Activated T-cell treated with anti-CD3 and anti-CD28 coated beads, Interleukin-2, amount 50 U/mL, for 24 hours (primary cell): Measurements from ENCODE around the gene ZBTB16.

Experiments used
- DNase-seq: peaks from one replicate; pipeline ENCODE4 v3.0.0-alpha.2; 2020
- H3K27ac Mint-ChIP-seq: 2 replicates; pipeline ENCODE4 v1.8.0; 2020; ENCODE audit warnings: mild to moderate bottlenecking, mixed read lengths
- H3K27me3 Mint-ChIP-seq: 2 replicates; pipeline ENCODE4 v1.8.0; 2020; ENCODE audit warnings: mixed read lengths
- H3K36me3 Mint-ChIP-seq: 2 replicates; pipeline ENCODE4 v1.8.0; 2020; ENCODE audit warnings: low read depth, mixed read lengths
- H3K4me1 Mint-ChIP-seq: 2 replicates; pipeline ENCODE4 v1.8.0; 2020; ENCODE audit warnings: low read depth, mixed read lengths
- H3K4me3 Mint-ChIP-seq: 2 replicates; pipeline ENCODE4 v1.8.0; 2020; ENCODE audit warnings: mild to moderate bottlenecking, moderate library complexity, mixed read lengths
- H3K9me3 Mint-ChIP-seq: 2 replicates; pipeline ENCODE4 v1.8.0; 2020; ENCODE audit warnings: mixed read lengths

ZBTB16 gene

DNA sequence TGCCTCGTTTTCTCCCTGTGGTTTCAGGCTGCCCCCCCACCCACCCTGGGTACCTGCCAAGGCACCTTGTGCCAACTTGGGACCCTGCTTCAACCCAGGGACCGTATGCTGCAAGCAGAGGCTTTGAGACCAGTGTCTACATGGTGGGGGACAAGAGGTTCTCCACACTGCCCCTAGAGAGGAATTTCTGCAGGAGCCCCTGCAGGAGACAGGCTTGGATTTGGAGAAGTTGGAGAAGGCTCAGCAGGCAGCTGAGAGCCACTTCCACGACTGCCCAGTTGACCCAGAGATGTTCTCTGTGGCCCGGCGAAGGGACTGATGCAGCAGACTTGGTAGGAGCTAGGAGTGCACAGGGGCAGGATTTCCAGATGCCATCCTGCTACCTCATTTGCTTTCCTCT, 216.6 kb downstream of the ZBTB16 start:
- Mint-ChIP-seq H3K9me3 (no peaks in the 10 kb centered on the region), H3K27ac (no peak overlapping the region), H3K36me3 (no peaks in the 10 kb centered on the region), H3K27me3 (peaks cover 65% of the 10 kb centered on the region), H3K4me1 (no peaks in the 10 kb centered on the region), H3K4me3 (no peak overlapping the region)
- DNase-seq, result no peak

DNA sequence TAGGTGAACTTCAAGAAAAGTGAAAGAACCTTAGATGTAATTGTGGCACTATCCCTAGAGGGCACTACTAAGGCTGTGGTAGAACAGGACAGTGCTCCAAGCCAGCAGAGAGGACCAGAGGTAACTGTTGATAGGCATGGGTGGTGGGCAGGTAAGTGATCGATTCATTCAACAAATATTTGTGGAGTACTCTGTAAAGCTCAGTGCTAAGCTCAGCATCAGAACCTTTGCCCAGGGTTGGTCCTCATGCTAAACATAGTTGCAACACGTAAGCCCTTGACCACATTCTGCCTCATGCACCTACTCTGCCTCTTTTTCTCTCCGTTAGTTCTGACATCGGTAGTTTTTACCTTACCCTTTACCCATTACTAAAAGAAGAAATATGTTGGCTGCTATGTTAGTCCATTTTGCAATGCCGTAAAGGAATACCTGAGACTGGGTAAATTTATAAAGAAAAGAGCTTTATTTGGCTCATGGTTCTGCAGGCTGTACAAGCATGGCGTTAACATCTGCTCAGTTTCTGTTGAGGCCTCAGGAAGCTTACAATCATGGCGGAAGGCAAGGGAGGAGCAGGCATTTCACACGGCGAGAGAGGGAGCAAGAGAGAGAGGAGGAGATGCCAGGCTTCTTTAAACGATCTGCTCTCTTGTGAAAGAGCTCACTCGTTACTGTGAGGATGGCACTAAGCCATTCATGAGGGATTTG, 218.3 kb downstream of the ZBTB16 start:
- peaks cover 49% of the 10 kb centered on the region for H3K27me3 Mint-ChIP-seq
- no peaks in the 10 kb centered on the region for H3K9me3 Mint-ChIP-seq
- no peak overlapping the region for H3K27ac Mint-ChIP-seq
- no peaks in the 10 kb centered on the region for H3K36me3 Mint-ChIP-seq
- DNase-seq, result no peak
- no peaks in the 10 kb centered on the region for H3K4me1 Mint-ChIP-seq
- H3K4me3 Mint-ChIP-seq, result no peak overlapping the region

DNA sequence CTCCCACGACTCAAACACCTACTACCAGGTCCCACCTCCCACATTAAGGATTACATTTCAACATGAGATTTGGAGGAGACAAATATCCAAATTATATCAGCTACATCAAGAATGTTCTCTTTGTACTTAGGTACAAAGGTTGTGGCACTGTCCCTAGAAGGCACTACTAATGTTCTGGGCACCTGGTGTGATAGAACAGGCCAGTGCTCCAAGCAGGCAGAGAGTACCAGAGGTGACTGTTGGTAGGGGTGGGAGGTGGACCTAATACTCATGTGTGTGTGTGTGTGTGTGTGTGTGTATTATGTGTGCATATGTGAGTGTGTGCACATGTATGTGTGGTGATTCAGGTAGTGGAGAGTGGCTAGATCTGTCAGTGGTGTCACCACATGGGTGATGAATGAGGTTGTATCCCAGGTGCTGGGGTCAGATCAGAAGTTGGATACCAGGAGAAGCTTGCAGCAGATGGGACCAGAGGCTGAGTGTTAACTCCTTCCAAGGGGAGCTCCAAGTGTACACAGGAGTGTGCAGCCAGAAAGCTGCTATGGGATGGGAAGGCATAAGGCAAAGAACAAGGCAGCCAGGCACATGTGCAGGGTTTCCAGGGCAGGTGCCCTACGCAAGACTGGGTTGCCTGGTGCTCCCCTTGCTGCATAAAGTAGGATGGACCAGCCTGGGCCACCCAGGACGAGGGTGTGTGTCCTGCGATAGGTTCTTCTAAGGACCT, 219.0 kb downstream of the ZBTB16 start:
- no peak for DNase-seq
- Mint-ChIP-seq H3K36me3 (no peaks in the 10 kb centered on the region), H3K27me3 (peaks cover 43% of the 10 kb centered on the region), H3K4me1 (no peaks in the 10 kb centered on the region), H3K27ac (no peak overlapping the region), H3K4me3 (no peak overlapping the region), H3K9me3 (no peaks in the 10 kb centered on the region)

DNA sequence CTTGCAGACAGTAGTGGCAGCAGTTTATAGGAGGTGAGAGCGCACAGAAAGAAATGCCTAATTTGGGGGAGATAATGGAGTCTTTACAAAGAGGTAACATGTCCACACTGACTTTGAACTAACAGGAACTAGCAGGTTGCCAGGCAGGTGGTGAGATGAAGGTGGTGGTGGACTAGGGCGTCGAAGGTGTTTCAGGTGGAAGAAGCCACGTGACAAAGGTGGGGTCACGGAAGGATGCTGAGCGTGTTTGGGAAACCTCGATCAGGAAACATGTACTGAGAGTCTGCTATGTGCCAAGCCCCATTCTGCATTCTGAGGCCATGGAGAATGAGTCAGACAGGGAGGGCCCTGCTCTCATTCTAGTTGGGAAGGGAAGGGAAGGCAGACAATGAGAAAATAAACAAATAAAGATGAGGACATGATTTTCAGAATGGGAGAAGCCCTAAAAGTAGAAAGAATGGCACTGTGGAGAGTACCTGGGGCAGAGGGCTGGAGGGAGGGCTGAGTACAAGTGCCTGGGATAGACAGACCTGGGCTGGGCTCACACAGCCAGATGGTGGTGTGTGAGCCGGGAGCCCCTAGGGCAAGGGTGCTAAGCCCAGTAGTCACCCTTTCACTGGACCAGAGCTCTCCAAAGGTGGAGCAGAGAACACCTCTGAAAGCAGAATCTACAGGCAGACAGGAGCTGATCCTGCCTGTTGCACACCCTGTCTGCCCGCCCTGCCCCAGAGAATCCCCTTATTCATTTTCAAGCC, 220.5 kb downstream of the ZBTB16 start:
- no peaks in the 10 kb centered on the region for H3K4me1 Mint-ChIP-seq
- H3K4me3 Mint-ChIP-seq, result no peak overlapping the region
- H3K36me3 Mint-ChIP-seq, result no peaks in the 10 kb centered on the region
- DNase-seq, result no peak
- no peaks in the 10 kb centered on the region for H3K9me3 Mint-ChIP-seq
- peaks cover 32% of the 10 kb centered on the region for H3K27me3 Mint-ChIP-seq
- H3K27ac Mint-ChIP-seq, result no peak overlapping the region

GRCh38 chr11:114280696-114281095, 221.2 kb downstream of the ZBTB16 start:
- no peak overlapping the region for H3K4me3 Mint-ChIP-seq
- no peaks in the 10 kb centered on the region for H3K9me3 Mint-ChIP-seq
- H3K4me1 Mint-ChIP-seq, result no peaks in the 10 kb centered on the region
- H3K27ac Mint-ChIP-seq, result no peak overlapping the region
- no peaks in the 10 kb centered on the region for H3K36me3 Mint-ChIP-seq
- H3K27me3 Mint-ChIP-seq, result peaks cover 26% of the 10 kb centered on the region
- DNase-seq, result no peak

GRCh38 chr11:114281388-114281956, 222.0 kb downstream of the ZBTB16 start:
- Mint-ChIP-seq H3K4me1 (no peaks in the 10 kb centered on the region), H3K27me3 (peaks cover 23% of the 10 kb centered on the region), H3K4me3 (no peak overlapping the region), H3K9me3 (no peaks in the 10 kb centered on the region), H3K27ac (no peak overlapping the region), H3K36me3 (no peaks in the 10 kb centered on the region)
- DNase-seq, result no peak

GRCh38 chr11:114282488-114282887, 223.0 kb downstream of the ZBTB16 start:
- H3K9me3 Mint-ChIP-seq, result no peaks in the 10 kb centered on the region
- H3K4me1 Mint-ChIP-seq, result no peaks in the 10 kb centered on the region
- H3K27me3 Mint-ChIP-seq, result peaks cover 20% of the 10 kb centered on the region
- no peak for DNase-seq
- H3K27ac Mint-ChIP-seq, result no peak overlapping the region
- H3K36me3 Mint-ChIP-seq, result no peaks in the 10 kb centered on the region
- no peak overlapping the region for H3K4me3 Mint-ChIP-seq

DNA sequence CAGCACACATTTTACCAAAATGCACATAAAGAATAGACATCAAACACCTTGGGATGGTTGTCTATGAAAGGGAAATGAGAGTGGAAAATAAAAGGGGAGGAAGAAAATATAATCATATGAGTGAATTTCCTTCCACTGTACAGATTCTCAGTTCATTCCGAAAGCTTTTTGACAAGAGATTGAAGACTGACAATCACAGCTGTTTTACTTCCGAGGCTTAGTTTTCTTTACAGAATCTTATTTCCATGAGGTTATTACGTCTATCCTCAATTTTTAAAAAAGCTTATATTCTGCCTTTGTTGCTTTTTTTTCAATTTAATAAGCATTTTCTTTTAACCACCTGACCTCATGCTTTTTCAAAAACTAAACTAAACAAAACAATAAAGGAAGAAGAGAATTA, 223.9 kb downstream of the ZBTB16 start:
- no peak for DNase-seq
- no peaks in the 10 kb centered on the region for H3K36me3 Mint-ChIP-seq
- no peaks in the 10 kb centered on the region for H3K9me3 Mint-ChIP-seq
- H3K27ac Mint-ChIP-seq, result no peak overlapping the region
- no peaks in the 10 kb centered on the region for H3K4me1 Mint-ChIP-seq
- peaks cover 15% of the 10 kb centered on the region for H3K27me3 Mint-ChIP-seq
- no peak overlapping the region for H3K4me3 Mint-ChIP-seq

GRCh38 chr11:114284021-114284420, 224.5 kb downstream of the ZBTB16 start:
- H3K4me1 Mint-ChIP-seq, result no peaks in the 10 kb centered on the region
- H3K4me3 Mint-ChIP-seq, result no peak overlapping the region

DNA sequence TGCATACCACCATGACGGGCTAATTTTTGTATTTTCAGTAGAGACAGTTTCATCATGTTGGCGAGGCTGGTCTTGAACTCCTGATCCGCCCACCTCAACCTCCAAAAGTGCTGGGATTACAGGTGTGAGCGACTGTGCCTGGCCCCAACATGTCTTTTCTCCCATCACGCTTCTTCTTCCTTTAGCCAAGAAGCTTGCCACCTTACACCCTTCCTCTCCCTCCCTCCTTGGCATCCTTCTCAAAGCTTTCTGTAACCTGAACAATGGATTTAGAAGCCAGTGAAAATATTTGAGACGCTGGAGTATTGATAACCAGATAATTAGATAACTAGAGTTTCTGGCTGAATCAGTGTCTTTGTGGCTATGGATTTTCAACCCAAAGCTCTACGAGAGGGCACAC, 225.4 kb downstream of the ZBTB16 start:
- Mint-ChIP-seq H3K27me3 (peaks cover 1% of the 10 kb centered on the region), H3K9me3 (no peaks in the 10 kb centered on the region), H3K27ac (no peak overlapping the region), H3K4me3 (no peak overlapping the region), H3K4me1 (no peaks in the 10 kb centered on the region), H3K36me3 (no peaks in the 10 kb centered on the region)
- no peak for DNase-seq

More at GRCh38 chr11:114284021-114284420, 224.5 kb downstream of the ZBTB16 start:
- Mint-ChIP-seq H3K27ac (no peak overlapping the region), H3K36me3 (no peaks in the 10 kb centered on the region), H3K9me3 (no peaks in the 10 kb centered on the region), H3K27me3 (peaks cover 10% of the 10 kb centered on the region)
- no peak for DNase-seq

- no peak overlapping the region for H3K4me3 Mint-ChIP-seq
- H3K27ac Mint-ChIP-seq, result no peak overlapping the region
- no peaks in the 10 kb centered on the region for H3K4me1 Mint-ChIP-seq
- H3K9me3 Mint-ChIP-seq, result no peaks in the 10 kb centered on the region
- DNase-seq, result no peak
- no peaks in the 10 kb centered on the region for H3K36me3 Mint-ChIP-seq
- no peaks in the 10 kb centered on the region for H3K27me3 Mint-ChIP-seq
Observed at GRCh38 chr11:114285599-114285998, 226.1 kb downstream of the ZBTB16 start.

GRCh38 chr11:114286229-114286628, 226.7 kb downstream of the ZBTB16 start:
- Mint-ChIP-seq H3K27ac (no peak overlapping the region), H3K4me3 (no peak overlapping the region), H3K4me1 (no peaks in the 10 kb centered on the region), H3K9me3 (no peaks in the 10 kb centered on the region), H3K27me3 (no peaks in the 10 kb centered on the region), H3K36me3 (no peaks in the 10 kb centered on the region)
- no peak for DNase-seq

- no peaks in the 10 kb centered on the region for H3K27me3 Mint-ChIP-seq
- no peak overlapping the region for H3K27ac Mint-ChIP-seq
- no peak overlapping the region for H3K4me3 Mint-ChIP-seq
- no peaks in the 10 kb centered on the region for H3K36me3 Mint-ChIP-seq
- DNase-seq, result no peak
- no peaks in the 10 kb centered on the region for H3K9me3 Mint-ChIP-seq
- H3K4me1 Mint-ChIP-seq, result no peaks in the 10 kb centered on the region
Observed at GRCh38 chr11:114287154-114287553, 227.6 kb downstream of the ZBTB16 start.

DNA sequence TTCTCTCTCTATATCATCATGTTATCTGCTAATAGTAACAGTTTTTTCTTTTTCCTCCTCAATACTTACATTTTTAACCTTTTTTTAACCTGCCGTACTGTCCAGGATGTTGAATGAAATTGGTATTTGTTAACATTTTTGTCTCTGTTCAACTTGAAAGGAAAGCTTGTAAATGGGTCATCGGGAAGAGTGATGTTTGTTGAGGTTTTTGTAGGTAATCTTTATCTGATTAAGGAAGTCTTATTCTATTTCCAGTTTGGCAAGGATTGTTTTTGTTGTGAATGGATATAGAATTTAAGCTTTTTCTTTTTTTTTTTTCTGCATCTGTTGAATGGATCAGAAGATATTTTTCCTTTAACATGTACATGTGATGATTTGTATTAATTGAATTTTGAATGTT, 228.6 kb downstream of the ZBTB16 start:
- no peak for DNase-seq
- H3K36me3 Mint-ChIP-seq, result no peaks in the 10 kb centered on the region
- H3K9me3 Mint-ChIP-seq, result no peaks in the 10 kb centered on the region
- no peak overlapping the region for H3K27ac Mint-ChIP-seq
- no peaks in the 10 kb centered on the region for H3K4me1 Mint-ChIP-seq
- peaks cover 4% of the 10 kb centered on the region for H3K27me3 Mint-ChIP-seq
- no peak overlapping the region for H3K4me3 Mint-ChIP-seq

- H3K4me1 Mint-ChIP-seq, result no peaks in the 10 kb centered on the region
- H3K4me3 Mint-ChIP-seq, result no peak overlapping the region
- H3K36me3 Mint-ChIP-seq, result no peaks in the 10 kb centered on the region
- peaks cover 9% of the 10 kb centered on the region for H3K27me3 Mint-ChIP-seq
- H3K27ac Mint-ChIP-seq, result no peak overlapping the region
- DNase-seq, result no peak
- H3K9me3 Mint-ChIP-seq, result no peaks in the 10 kb centered on the region
Observed at GRCh38 chr11:114289779-114290178, 230.3 kb downstream of the ZBTB16 start.
